Lung microvascular endothelial cell (primary cell): ENCODE results near the gene METTL14. TPM values are rescaled to one million over a fixed set of nuclear protein-coding genes. Genes with fewer than 3 reads are reported as not detected.

ENCODE experiments used
- DNase-seq, 2 donors: peaks; one replicate each; pipeline versions ENCODE4 v3.0.0 to v3.0.0-alpha.2; 2010; ENCODE audit warnings: low read depth in 2 of 2
- total RNA-seq: library from RNA; depleted of rRNA; stranded (reverse); fragments of >200 nt; gene quantifications from 2 replicates; pipeline ENCODE4 v1.2.1, GENCODE V29; 2014

The METTL14 gene
- total RNA-seq, 1 donor from 2014 or later, result 8.9 TPM

GRCh38 chr4:118758293-118758692 is 73.1 kb downstream of the METTL14 start:
- DNase-seq, result no peak

- no peak for DNase-seq
Observed at GRCh38 chr4:118759481-118759880, 74.3 kb downstream of the METTL14 start.

GRCh38 chr4:118760092-118760491 is 74.9 kb downstream of the METTL14 start:
- no peak for DNase-seq

GRCh38 chr4:118760493-118760892 is 75.3 kb downstream of the METTL14 start:
- DNase-seq, result no peak

GRCh38 chr4:118761397-118762016 is 76.3 kb downstream of the METTL14 start:
- peak in 1 of 2 donors; percentile 55 for DNase-seq

GRCh38 chr4:118762155-118762554 is 77.0 kb downstream of the METTL14 start:
- DNase-seq, result no peak

- no peak for DNase-seq
Observed at GRCh38 chr4:118762730-118763477, 77.7 kb downstream of the METTL14 start.

Other genes with a start within 250 kb of the METTL14 start
- gene SEC24D, start 150.7 kb downstream of the METTL14 start, total RNA-seq, result 21.0 and 23.3 TPM in 2 replicates
- 0.20 and 0.22 TPM in 2 replicates for gene SYNPO2, start 203.5 kb downstream of the METTL14 start, total RNA-seq